Upper lobe of left lung (tissue), 4 donors: ENCODE data around the gene SLC4A4.

Source experiments
- POLR2A ChIP-seq, 4 donors: fragments of 450-650 bp; IDR thresholded peaks; one replicate each; pipeline ENCODE4 v1.5.1; 2016 to 2017; ENCODE audit warnings: antibody characterized with exemption in 4 of 4, mild to moderate bottlenecking in 2 of 4
- POLR2AphosphoS5 ChIP-seq, 2 donors: sonication (generic); formaldehyde crosslinking; IDR thresholded peaks; one replicate each; pipeline ENCODE4 v1.5.1; 2017; ENCODE audit warnings: antibody characterized with exemption in 2 of 2
- TF ChIP-seq, protein P1 (sequence below), 6 experiments: fragments of 450-650 bp in 4 of 6; fragments of 200-600 bp in 2 of 6; sonication (generic) in 2 of 6; IDR thresholded peaks; one replicate each; pipeline ENCODE4 v1.5.1; 2016 to 2019; ENCODE audit warnings: antibody characterized with exemption in 6 of 6

GRCh38 chr4:71366766-71367165, 27.9 kb downstream of the SLC4A4 start:
- no peak for TF ChIP-seq POLR2A (IDR thresholded peaks at IDR 0.05)
- no peak for TF ChIP-seq POLR2AphosphoS5 (IDR thresholded peaks at IDR 0.05)
- TF ChIP-seq, protein P1, sequence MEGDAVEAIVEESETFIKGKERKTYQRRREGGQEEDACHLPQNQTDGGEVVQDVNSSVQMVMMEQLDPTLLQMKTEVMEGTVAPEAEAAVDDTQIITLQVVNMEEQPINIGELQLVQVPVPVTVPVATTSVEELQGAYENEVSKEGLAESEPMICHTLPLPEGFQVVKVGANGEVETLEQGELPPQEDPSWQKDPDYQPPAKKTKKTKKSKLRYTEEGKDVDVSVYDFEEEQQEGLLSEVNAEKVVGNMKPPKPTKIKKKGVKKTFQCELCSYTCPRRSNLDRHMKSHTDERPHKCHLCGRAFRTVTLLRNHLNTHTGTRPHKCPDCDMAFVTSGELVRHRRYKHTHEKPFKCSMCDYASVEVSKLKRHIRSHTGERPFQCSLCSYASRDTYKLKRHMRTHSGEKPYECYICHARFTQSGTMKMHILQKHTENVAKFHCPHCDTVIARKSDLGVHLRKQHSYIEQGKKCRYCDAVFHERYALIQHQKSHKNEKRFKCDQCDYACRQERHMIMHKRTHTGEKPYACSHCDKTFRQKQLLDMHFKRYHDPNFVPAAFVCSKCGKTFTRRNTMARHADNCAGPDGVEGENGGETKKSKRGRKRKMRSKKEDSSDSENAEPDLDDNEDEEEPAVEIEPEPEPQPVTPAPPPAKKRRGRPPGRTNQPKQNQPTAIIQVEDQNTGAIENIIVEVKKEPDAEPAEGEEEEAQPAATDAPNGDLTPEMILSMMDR (IDR thresholded peaks at IDR 0.05) = no peak
